Colonic mucosa (tissue), 4 donors: ENCODE data around the gene EGR1. TPM values are rescaled to one million over a fixed set of nuclear protein-coding genes. Genes with fewer than 3 reads are reported as not detected.

Source experiments
- DNase-seq: peaks from one replicate; pipeline ENCODE4 v3.0.0-alpha.2; 2020
- H3K27ac ChIP-seq: fragments of 200-600 bp; one replicate; pipeline ENCODE4 v1.8.0; 2021
- H3K27me3 ChIP-seq: fragments of 200-600 bp; one replicate; pipeline ENCODE4 v1.8.0; 2021
- H3K36me3 ChIP-seq: fragments of 200-600 bp; one replicate; pipeline ENCODE4 v1.8.0; 2021
- H3K4me1 ChIP-seq: fragments of 200-600 bp; one replicate; pipeline ENCODE4 v1.8.0; 2021; ENCODE audit warnings: mild to moderate bottlenecking
- H3K4me3 ChIP-seq: fragments of 200-600 bp; one replicate; pipeline ENCODE4 v1.8.0; 2021
- H3K9ac ChIP-seq, 2 donors: one replicate each; pipeline ENCODE4 v1.7.0; 2013; ENCODE audit warnings: control low read depth in 2 of 2, low read depth in 2 of 2, low read length in 2 of 2
- H3K9me3 ChIP-seq: fragments of 200-600 bp; one replicate; pipeline ENCODE4 v1.8.0; 2021
- intact Hi-C: fragments of 100-400 bp; cut with DNase I; formaldehyde crosslinking; loops from one replicate; pipeline ENCODE4 v1.14.1; 2022
- total RNA-seq, 2 donors: library from RNA; stranded (reverse); fragmentation: NEBNext Ultra II Directional in 1 of 2; extraction: Animal tissue kit (Norgen Biotek cat#: 25700) in 1 of 2; gene quantifications; one replicate each; pipeline ENCODE4 v1.2.1, GENCODE V29; 2021
- TF ChIP-seq, protein P1 (sequence below): fragments of 200-600 bp; IDR thresholded peaks from one replicate; pipeline ENCODE4 v1.8.0; 2022; ENCODE audit warnings: antibody characterized with exemption, mild to moderate bottlenecking
- donor health status: healthy.
- donor health status: DM: no; HTN: no; CAD: no.
- donor health status: DM: no; HTN: no; CAD: no.

The EGR1 gene
- total RNA-seq = 10 to 100 TPM in 1 of 2 donors, 1 to 10 TPM in 1; 6.7 to 73.9 TPM

DNA sequence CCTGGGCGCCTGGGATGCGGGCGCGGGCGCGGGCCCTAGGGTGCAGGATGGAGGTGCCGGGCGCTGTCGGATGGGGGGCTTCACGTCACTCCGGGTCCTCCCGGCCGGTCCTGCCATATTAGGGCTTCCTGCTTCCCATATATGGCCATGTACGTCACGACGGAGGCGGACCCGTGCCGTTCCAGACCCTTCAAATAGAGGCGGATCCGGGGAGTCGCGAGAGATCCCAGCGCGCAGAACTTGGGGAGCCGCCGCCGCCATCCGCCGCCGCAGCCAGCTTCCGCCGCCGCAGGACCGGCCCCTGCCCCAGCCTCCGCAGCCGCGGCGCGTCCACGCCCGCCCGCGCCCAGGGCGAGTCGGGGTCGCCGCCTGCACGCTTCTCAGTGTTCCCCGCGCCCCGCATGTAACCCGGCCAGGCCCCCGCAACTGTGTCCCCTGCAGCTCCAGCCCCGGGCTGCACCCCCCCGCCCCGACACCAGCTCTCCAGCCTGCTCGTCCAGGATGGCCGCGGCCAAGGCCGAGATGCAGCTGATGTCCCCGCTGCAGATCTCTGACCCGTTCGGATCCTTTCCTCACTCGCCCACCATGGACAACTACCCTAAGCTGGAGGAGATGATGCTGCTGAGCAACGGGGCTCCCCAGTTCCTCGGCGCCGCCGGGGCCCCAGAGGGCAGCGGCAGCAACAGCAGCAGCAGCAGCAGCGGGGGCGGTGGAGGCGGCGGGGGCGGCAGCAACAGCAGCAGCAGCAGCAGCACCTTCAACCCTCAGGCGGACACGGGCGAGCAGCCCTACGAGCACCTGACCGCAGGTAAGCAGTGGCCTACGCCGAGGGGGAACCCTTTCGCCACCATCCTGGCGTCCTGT lies at the start of gene EGR1:
Gene EGR1 (plus strand): TSS at position 219 of the 864 bp plus-strand sequence. CDS start 283 bp downstream, at position 502.
- peak within 1 kb of the TSS; percentile 79 to 98 for H3K9ac ChIP-seq
- peak within 1 kb of the TSS; percentile 90 for H3K27ac ChIP-seq
- H3K36me3 ChIP-seq = no peaks in the 10 kb centered on the region
- peaks cover 3% of the 10 kb centered on the region for H3K4me1 ChIP-seq
- no peaks in the 10 kb centered on the region for H3K27me3 ChIP-seq
- TF ChIP-seq, protein P1, sequence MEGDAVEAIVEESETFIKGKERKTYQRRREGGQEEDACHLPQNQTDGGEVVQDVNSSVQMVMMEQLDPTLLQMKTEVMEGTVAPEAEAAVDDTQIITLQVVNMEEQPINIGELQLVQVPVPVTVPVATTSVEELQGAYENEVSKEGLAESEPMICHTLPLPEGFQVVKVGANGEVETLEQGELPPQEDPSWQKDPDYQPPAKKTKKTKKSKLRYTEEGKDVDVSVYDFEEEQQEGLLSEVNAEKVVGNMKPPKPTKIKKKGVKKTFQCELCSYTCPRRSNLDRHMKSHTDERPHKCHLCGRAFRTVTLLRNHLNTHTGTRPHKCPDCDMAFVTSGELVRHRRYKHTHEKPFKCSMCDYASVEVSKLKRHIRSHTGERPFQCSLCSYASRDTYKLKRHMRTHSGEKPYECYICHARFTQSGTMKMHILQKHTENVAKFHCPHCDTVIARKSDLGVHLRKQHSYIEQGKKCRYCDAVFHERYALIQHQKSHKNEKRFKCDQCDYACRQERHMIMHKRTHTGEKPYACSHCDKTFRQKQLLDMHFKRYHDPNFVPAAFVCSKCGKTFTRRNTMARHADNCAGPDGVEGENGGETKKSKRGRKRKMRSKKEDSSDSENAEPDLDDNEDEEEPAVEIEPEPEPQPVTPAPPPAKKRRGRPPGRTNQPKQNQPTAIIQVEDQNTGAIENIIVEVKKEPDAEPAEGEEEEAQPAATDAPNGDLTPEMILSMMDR = no peak
- H3K9me3 ChIP-seq = no peaks in the 10 kb centered on the region
- peak; percentile 95 for DNase-seq
- H3K4me3 ChIP-seq = peak within 1 kb of the TSS; percentile 81
- intact Hi-C loops = loop anchor here (5.0 kb wide), 1 partner anchor 37 kb away; no protein-coding TSS in a partner anchor

DNA sequence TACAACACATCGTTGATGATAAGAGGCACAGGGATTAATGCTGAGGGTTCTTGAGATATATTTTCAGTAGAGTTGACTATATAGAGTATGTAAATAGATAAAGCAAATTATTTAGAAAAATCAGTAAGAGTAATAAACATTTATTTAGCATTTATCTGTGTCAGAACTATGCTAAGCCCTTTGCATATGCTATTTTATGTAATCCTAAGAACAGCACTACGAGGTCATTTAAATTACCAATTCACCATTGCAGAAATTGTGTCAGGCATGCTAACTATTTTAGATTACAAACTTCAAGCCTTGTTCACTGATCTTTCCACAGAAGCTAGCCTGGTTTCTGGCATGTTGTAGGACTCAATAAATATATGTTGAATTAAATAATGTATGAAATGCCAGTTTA lies 46.8 kb upstream of the EGR1 start:
- TF ChIP-seq, protein P1 = no peak
- H3K36me3 ChIP-seq = peaks cover 31% of the 10 kb centered on the region
- H3K4me1 ChIP-seq = no peaks in the 10 kb centered on the region
- intact Hi-C loops = no loop called here
- no peaks in the 10 kb centered on the region for H3K27me3 ChIP-seq
- DNase-seq = no peak
- no peak overlapping the region for H3K9ac ChIP-seq
- H3K9me3 ChIP-seq = no peaks in the 10 kb centered on the region
- H3K4me3 ChIP-seq = no peak overlapping the region
- H3K27ac ChIP-seq = no peak overlapping the region

DNA sequence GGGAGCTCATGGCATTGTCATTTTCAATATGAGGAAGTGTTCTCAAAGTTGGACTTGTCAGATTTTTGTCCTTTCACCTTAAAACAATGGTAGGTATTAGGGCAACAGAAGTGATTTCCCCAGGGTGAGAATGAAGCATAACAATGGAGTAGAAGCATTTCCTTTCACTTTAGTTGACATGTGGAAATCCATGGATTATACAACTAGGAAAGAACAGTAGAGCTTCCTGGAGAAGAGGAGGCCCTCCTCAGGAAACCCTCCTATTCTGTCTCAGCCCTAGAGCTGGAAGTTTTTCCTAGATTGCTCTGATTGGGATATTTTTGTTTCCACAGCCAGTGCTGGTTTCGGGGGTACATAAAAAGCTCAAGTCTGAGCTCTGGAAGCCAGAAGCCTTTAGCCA lies 40.2 kb upstream of the EGR1 start:
- Histone ChIP-seq H3K36me3 (peaks cover 23% of the 10 kb centered on the region), H3K4me1 (no peaks in the 10 kb centered on the region), H3K27me3 (no peaks in the 10 kb centered on the region), H3K27ac (no peak overlapping the region), H3K9ac (no peak overlapping the region), H3K9me3 (no peaks in the 10 kb centered on the region), H3K4me3 (no peak overlapping the region)
- intact Hi-C loops = no loop called here
- TF ChIP-seq, protein P1 = no peak
- DNase-seq = no peak

DNA sequence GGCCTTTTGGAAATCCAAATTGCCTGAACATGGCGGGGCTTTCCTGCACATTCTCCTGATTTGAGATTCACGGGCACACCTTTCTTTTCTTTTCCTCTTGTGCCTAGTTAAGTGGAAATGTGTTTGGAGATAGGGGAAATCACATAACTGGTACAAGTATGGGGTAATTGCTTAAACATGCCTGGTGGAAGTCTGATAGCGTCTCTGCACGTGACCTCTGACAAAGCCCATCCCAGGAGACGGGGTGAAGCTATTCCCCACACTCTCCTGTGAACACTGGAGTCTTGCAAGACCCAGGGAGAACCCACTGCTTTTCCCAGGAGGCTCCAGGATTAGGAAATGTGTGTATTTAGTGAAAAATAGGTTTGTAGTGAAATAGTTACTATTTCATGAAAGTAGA lies 29.3 kb upstream of the EGR1 start:
- no peak overlapping the region for H3K4me3 ChIP-seq
- H3K4me1 ChIP-seq = no peaks in the 10 kb centered on the region
- no peak for DNase-seq
- H3K27ac ChIP-seq = no peak overlapping the region
- TF ChIP-seq, protein P1 = no peak
- intact Hi-C loops = no loop called here
- peaks cover 14% of the 10 kb centered on the region for H3K36me3 ChIP-seq
- no peak overlapping the region for H3K9ac ChIP-seq
- H3K27me3 ChIP-seq = no peaks in the 10 kb centered on the region
- H3K9me3 ChIP-seq = no peaks in the 10 kb centered on the region

DNA sequence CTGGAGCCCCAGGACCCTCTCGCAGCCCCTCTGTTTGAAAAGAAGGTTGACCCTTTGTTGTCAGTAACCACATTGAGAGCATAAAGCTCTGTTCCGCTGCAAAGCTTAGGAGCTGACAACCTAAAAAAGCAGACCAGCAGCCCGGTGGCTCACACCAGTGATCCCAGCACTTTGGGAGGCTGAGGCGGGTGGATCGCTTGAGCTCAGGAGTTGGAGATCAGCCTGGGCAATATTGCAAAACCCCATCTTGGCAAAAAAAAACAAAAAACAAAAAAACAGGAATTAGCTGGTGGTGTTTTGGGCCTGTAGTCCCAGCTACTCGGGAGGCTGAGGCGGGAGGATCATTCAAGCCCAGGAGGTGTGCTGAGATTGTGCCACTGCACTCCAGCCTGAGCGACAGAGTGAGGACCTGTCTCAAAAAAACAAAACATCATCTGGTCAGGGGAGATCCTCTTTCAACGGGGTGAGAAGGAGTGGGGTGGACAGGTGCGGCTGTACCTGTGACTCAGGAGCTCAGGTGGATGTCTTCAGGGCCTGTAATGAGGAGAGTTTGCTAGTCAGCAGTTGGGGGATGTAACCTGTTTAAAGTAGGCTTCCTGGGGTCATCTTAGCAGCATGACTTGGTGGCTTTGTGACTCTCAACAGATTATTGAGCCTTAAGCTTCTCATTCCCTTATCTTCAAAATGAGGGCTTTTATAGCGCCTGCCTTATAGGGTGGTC lies 27.1 kb upstream of the EGR1 start:
- Histone ChIP-seq H3K27me3 (no peaks in the 10 kb centered on the region), H3K4me3 (peak overlapping the region; percentile 27), H3K27ac (no peak overlapping the region), H3K9me3 (no peaks in the 10 kb centered on the region), H3K36me3 (no peaks in the 10 kb centered on the region), H3K4me1 (no peaks in the 10 kb centered on the region), H3K9ac (peak overlapping the region in 1 of 2 donors; percentile 43)
- TF ChIP-seq, protein P1 = no peak
- no peak for DNase-seq
- intact Hi-C loops = no loop called here
